LNCAP (cell line): ENCODE data around the gene HGFAC.

ENCODE experiments used
- TF ChIP-seq, protein P1 (sequence below): fragments of 450-650 bp; IDR thresholded peaks from 2 replicates; pipeline ENCODE4 v1.5.1; 2017; ENCODE audit warnings: mild to moderate bottlenecking

The HGFAC gene

DNA sequence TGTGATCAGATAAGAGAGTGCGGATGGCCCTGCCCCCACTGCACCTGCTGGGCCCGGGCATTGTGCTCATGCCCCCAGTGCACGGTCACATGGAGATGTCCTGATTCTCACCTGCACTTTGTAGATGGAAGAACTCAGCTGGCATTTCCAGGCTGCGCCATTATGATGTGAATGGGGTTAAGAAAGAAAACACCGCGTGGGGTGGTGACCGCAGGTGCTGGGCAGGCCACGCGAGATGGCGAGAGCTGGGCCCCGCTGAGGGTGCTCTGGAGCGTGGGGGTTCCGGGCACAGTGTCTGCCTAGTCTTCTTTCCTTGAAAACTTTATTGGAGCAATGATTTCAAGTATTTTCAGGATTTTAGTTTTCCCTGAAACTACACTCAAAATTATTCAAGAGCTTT is 17.8 kb upstream of the HGFAC start:
- TF ChIP-seq, protein P1, sequence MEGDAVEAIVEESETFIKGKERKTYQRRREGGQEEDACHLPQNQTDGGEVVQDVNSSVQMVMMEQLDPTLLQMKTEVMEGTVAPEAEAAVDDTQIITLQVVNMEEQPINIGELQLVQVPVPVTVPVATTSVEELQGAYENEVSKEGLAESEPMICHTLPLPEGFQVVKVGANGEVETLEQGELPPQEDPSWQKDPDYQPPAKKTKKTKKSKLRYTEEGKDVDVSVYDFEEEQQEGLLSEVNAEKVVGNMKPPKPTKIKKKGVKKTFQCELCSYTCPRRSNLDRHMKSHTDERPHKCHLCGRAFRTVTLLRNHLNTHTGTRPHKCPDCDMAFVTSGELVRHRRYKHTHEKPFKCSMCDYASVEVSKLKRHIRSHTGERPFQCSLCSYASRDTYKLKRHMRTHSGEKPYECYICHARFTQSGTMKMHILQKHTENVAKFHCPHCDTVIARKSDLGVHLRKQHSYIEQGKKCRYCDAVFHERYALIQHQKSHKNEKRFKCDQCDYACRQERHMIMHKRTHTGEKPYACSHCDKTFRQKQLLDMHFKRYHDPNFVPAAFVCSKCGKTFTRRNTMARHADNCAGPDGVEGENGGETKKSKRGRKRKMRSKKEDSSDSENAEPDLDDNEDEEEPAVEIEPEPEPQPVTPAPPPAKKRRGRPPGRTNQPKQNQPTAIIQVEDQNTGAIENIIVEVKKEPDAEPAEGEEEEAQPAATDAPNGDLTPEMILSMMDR, result no peak

DNA sequence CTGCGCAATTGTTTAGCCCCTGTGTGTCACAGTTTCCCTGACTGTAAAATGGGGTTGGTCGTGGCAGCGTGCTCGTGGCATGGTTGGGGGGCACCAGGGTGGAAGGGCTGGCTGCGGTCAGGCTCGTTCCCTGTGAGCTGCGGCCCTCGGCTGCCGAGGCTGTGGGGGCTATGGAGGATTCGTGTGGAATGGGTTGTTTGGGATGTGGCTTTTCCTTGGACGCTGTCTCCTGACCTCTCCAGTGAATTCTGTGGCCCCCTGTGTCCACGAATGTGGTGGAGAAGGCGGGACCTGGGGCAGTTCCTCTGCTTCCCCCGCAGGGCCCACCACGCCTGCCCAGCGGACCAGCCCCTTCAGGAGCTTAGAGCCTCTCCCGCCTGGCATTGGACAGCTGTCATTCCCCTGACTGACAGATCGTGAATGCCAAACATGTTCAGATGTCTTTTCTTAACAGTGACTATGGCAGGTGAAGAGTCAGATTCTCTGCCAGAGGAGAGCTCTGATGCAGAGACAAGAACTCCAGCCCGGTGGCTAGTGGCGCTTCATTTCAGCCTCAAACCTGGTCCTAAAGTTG is 17.2 kb upstream of the HGFAC start:
- TF ChIP-seq, protein P1, result no peak

DNA sequence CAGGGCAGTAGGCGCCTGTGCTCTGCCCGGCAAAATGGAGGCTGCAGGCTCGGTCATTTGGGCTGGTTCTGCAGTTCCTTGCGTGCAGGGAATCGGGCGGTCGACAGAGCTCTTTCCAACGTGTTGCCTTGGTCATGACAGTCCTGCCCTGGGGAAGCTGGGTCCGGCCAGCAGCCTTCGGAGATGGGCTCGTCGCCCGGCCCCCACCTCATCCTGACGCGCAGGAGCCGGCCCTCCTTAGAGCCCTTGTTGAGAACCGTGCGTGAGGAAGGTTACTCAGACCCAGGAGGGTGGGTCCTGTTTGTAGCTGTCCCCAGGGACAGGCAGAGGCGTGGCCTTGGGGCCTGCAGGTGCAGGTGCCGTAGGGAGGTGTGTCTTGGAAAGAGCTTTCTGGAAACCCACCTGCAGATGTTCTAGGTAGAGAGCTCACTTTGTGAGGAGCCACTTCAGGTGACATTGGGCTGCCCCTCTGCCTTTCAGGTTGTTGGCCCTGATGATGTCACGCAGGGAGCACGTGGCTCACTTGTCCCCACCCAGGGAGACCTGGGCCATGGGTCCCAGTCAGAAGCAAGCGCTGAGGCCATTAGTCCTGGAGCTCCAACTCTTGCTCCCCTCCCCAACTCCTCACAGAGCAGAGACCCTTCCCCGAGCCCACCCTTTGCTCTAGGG is 15.2 kb upstream of the HGFAC start:
- TF ChIP-seq, protein P1, result no peak

DNA sequence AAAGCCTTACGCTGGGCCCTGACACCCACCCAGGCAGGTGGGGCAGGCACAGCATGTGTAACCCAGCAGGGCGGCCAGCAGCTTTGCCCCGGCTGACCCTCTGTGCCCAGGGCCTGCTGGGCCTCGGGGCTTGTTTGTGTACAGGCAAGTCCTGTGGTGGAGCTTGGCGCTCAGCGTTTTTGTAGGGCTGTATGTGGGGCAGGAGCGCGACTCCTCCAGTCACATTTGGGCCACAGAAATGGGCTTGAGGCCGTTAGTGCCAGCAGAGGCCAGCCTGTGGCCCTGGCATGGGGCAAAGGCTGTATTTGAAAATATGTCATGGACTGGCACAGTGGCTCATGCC is 14.7 kb upstream of the HGFAC start:
- TF ChIP-seq, protein P1, result no peak

DNA sequence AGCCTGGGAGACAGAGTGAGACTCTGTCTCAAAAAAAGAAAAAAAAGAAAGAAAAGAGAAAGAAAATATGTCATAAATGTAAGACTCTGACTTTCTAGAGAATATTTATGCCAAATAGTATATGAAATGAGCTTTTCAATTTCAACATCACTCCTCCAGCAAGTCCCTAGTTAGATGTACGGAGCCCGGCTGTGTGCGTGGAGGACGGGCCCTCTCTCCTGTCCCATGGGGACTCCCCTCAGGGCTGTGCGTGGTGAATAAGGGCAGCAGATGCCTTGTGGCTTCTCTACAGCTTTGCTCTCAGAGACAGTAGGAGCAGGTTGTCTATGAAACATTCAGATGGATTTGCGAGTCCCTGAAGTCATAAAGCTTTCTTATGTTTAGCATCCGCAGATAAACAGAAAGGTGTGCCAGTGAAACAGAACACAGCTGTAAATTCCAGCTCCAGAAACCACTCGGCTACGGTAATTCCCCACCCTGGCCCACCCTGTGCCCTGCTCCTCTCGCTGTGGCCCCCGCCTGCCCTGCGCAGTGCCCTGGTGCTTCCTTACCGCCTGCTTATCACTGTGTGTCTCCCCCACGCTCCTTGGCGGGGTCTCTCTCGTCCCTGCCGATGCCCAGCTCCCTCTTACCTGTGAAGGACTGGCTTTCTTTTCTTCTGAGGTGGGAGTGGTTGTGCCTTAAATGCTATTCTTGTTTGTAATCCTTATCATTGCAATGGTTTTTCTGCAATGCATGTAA is 13.9 kb upstream of the HGFAC start:
- TF ChIP-seq, protein P1, result no peak

DNA sequence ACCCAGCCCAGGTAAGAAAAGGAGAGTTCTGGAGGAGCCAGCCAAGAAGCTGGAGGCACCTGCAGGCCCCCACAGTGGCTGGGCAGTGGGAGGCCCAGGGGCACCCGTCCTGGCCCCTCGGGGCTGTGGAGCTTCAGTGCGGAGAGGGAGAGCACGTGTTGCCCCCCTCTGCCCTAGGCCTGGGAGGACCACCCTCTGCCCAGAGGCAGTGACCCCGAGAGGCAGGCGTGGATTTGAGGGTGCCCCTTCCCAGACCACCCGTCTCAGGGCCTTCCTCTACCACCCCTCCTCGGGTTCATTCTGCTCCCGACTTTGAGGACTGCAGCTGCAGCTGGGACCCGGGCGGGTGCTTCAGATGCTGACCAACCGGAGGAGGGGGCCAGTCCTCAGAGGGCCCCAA is 12.1 kb upstream of the HGFAC start:
- TF ChIP-seq, protein P1, result no peak

DNA sequence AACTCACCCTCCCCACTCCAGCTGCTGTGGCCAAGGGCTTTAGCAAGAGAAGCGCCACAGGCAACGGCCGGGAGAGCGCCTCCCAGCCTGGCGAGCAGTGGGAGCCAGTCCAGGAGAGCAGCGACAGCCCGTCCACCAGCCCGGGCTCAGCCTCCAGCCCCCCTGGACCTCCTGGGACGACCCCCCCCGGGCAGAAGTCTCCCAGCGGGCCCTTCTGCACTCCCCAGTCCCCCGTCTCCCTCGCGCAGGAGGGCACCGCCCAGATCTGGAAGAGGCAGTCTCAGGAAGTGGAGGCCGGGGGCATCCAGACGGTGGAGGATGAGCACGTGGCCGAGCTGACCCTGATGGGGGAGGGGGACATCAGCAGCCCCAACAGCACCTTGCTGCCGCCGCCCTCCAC is 11.2 kb upstream of the HGFAC start:
- TF ChIP-seq, protein P1, result no peak
